HFFc6 (cell line): ENCODE results near the gene SIK3. TPM values are rescaled to one million over a fixed set of nuclear protein-coding genes. Genes with fewer than 3 reads are reported as not detected.

Experiments used
- DNase-seq: peaks from one replicate; pipeline ENCODE4 v3.0.0-alpha.2; 2018
- H3K27ac Mint-ChIP-seq: 2 replicates; pipeline ENCODE4 v1.8.0; 2020; ENCODE audit warnings: mild to moderate bottlenecking, mixed read lengths
- H3K27me3 Mint-ChIP-seq: 2 replicates; pipeline ENCODE4 v1.8.0; 2021; ENCODE audit warnings: mild to moderate bottlenecking, moderate library complexity, mixed read lengths; ENCODE audit not compliant: insufficient read depth
- H3K36me3 Mint-ChIP-seq: 2 replicates; pipeline ENCODE4 v1.8.0; 2021; ENCODE audit warnings: low read depth, mixed read lengths
- H3K4me1 Mint-ChIP-seq: 2 replicates; pipeline ENCODE4 v1.8.0; 2020; ENCODE audit warnings: low read depth, mixed read lengths
- H3K4me3 Mint-ChIP-seq: 2 replicates; pipeline ENCODE4 v1.8.0; 2020; ENCODE audit warnings: mild to moderate bottlenecking, moderate library complexity, mixed read lengths
- H3K9me3 Mint-ChIP-seq: 2 replicates; pipeline ENCODE4 v1.8.0; 2020; ENCODE audit warnings: mild to moderate bottlenecking, mixed read lengths
- CTCF ChIP-seq: fragments of 200-600 bp; sonication (generic); IDR thresholded peaks from 2 replicates; pipeline ENCODE4 v1.5.0; 2021; ENCODE audit warnings: antibody characterized with exemption, mild to moderate bottlenecking
- total RNA-seq, 6 experiments: library from RNA; stranded (reverse); fragmentation: NEBNext Ultra II Directional; extraction: Animal tissue kit (Norgen Biotek cat#: 25700); gene quantifications; 2 replicates in 1 of 6; 3 replicates in 5 of 6; pipeline ENCODE4 v1.2.3, GENCODE V29; 2021

SIK3 gene
- total RNA-seq, 6 experiments from 2014 or later, result 15.6 to 23.3 (median 19.9) TPM

DNA sequence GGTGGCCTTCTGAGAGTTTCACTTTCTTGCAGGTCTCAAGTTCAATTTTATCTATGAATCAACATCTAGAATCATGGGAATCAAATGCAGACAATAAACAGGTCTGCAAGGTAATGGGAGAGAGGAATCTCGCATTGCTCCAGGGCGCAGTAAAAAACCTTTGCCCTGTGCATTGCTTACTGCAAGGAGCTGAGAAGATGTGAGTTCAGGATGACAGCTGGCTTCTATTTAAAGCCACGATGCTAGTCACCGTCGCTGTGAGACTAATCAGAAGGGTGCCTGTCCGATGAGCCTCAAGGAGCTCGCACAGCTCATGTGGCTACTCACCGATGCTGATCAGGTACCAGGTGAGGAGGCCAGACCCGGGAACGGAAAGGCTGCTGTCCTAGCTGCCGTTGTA lies 230.6 kb downstream of the SIK3 start:
- H3K4me1 Mint-ChIP-seq, result peaks cover 83% of the 10 kb centered on the region
- H3K27ac Mint-ChIP-seq, result peak overlapping the region; percentile 73
- no peak overlapping the region for H3K4me3 Mint-ChIP-seq
- H3K9me3 Mint-ChIP-seq, result no peaks in the 10 kb centered on the region
- no peak for DNase-seq
- no peaks in the 10 kb centered on the region; the same call in 1 of the 2 replicates for H3K27me3 Mint-ChIP-seq
- H3K36me3 Mint-ChIP-seq, result peaks cover 44% of the 10 kb centered on the region
- TF ChIP-seq CTCF, result no peak

- no peaks in the 10 kb centered on the region; the same call in 1 of the 2 replicates for H3K27me3 Mint-ChIP-seq
- H3K36me3 Mint-ChIP-seq, result peaks cover 43% of the 10 kb centered on the region
- no peaks in the 10 kb centered on the region for H3K9me3 Mint-ChIP-seq
- no peak overlapping the region for H3K4me3 Mint-ChIP-seq
- no peak for TF ChIP-seq CTCF
- peak overlapping the region; percentile 73 for H3K27ac Mint-ChIP-seq
- H3K4me1 Mint-ChIP-seq, result peaks cover 83% of the 10 kb centered on the region
- no peak for DNase-seq
These were observed 231.3 kb downstream of the SIK3 start for GRCh38 chr11:116866804-116867455.

- peak; percentile 75 for DNase-seq
- Mint-ChIP-seq H3K27ac (peak overlapping the region; percentile 95), H3K27me3 (no peaks in the 10 kb centered on the region; the same call in 1 of the 2 replicates), H3K9me3 (no peaks in the 10 kb centered on the region), H3K4me3 (peak overlapping the region; percentile 29), H3K36me3 (peaks cover 54% of the 10 kb centered on the region), H3K4me1 (peaks cover 83% of the 10 kb centered on the region)
- no peak for TF ChIP-seq CTCF
These were observed 232.5 kb downstream of the SIK3 start for GRCh38 chr11:116865696-116866095.

GRCh38 chr11:116864531-116864930 lies 233.7 kb downstream of the SIK3 start:
- peaks cover 53% of the 10 kb centered on the region for H3K36me3 Mint-ChIP-seq

DNA sequence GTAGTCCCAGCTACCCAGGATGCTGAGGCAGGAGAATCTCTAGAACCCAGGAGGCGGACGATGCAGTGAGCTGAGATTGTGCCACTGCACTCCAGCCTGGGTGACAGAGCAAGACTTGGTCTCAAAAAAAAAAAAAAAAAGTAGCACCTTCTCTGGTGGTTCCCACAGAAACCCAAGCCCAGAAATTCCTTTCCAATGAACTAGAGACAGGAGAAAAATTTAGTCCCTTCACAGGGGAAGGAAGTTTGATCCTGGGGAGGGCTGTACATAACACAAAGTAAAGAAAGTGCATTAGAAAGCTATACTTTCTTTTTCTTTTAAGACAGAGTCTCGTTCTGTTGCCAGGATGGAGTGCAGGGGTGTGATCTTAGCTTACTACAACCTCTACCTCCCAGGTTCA lies 235.3 kb downstream of the SIK3 start:
- no peak for TF ChIP-seq CTCF
- H3K36me3 Mint-ChIP-seq, result peaks cover 53% of the 10 kb centered on the region
- H3K27ac Mint-ChIP-seq, result peak overlapping the region; percentile 95
- peaks cover 89% of the 10 kb centered on the region for H3K4me1 Mint-ChIP-seq
- peak overlapping the region; percentile 38; the same call in 1 of the 2 replicates for H3K4me3 Mint-ChIP-seq
- no peaks in the 10 kb centered on the region; the same call in 1 of the 2 replicates for H3K27me3 Mint-ChIP-seq
- H3K9me3 Mint-ChIP-seq, result no peaks in the 10 kb centered on the region
- DNase-seq, result peak; percentile 75

More at GRCh38 chr11:116864531-116864930, 233.7 kb downstream of the SIK3 start:
- Mint-ChIP-seq H3K27ac (peak overlapping the region; percentile 95), H3K27me3 (no peaks in the 10 kb centered on the region; the same call in 1 of the 2 replicates), H3K4me3 (peak overlapping the region; percentile 5; the same call in 1 of the 2 replicates), H3K9me3 (no peaks in the 10 kb centered on the region), H3K4me1 (peaks cover 76% of the 10 kb centered on the region)
- DNase-seq, result no peak
- no peak for TF ChIP-seq CTCF
